Erythroblast (primary cell): ENCODE data around the gene UNC5A.

ENCODE experiments used
- GATA1 ChIP-seq: IDR thresholded peaks from 2 replicates; pipeline ENCODE4 v1.6.1; 2011; ENCODE audit warnings: low read depth, mild to moderate bottlenecking, control low read depth, low read length, moderate library complexity
- POLR2A ChIP-seq: IDR thresholded peaks from 2 replicates; pipeline ENCODE4 v1.6.1; 2011; ENCODE audit warnings: mild to moderate bottlenecking, low read length

GRCh38 chr5:176821441-176821840 is 11.1 kb downstream of the UNC5A start:
- TF ChIP-seq POLR2A (no peak), GATA1 (no peak)
